ENCODE results near the gene TEAD2. TPM values are rescaled to one million over a fixed set of nuclear protein-coding genes. Genes with fewer than 3 reads are reported as not detected.

Gene TEAD2
- total and polyA plus RNA-seq, 9 of the 15 experiments (the other 6 are each of a cell fraction or from before 2014, with no cell fraction given): 1.6 to 27.0 (median 13.9) TPM

GRCh38 chr19:49409441-49410029, 47.3 kb upstream of the TEAD2 start (continued):
- TF ChIP-seq TFE3 (CRISPR knock-in tag; IDR thresholded peaks at IDR 0.05): no peak
- 0 out of 2 replicates have a peak, but pooled peaks have one; percentile 29 for TF ChIP-seq MEF2D (tag; conservative IDR thresholded peaks at IDR 0.05; ENCODE audit: low read depth)
- TF ChIP-seq ZNF584 (CRISPR knock-in tag; IDR thresholded peaks at IDR 0.05; ENCODE audit: low read depth): 0 out of 2 replicates have a peak, but pooled peaks have one; percentile 14
- 0 out of 2 replicates have a peak, but pooled peaks have one; percentile 29 for TF ChIP-seq ZNF12 (CRISPR knock-in tag; IDR thresholded peaks at IDR 0.05)
- 0 out of 2 replicates have a peak, but pooled peaks have one; percentile 23 for TF ChIP-seq HINFP (tag; conservative IDR thresholded peaks at IDR 0.05; ENCODE audit: low read depth)
- 0 out of 2 replicates have a peak, but pooled peaks have one; percentile 60 for TF ChIP-seq ZNF311 (CRISPR knock-in tag; IDR thresholded peaks at IDR 0.05)
- TF ChIP-seq, protein P1, sequence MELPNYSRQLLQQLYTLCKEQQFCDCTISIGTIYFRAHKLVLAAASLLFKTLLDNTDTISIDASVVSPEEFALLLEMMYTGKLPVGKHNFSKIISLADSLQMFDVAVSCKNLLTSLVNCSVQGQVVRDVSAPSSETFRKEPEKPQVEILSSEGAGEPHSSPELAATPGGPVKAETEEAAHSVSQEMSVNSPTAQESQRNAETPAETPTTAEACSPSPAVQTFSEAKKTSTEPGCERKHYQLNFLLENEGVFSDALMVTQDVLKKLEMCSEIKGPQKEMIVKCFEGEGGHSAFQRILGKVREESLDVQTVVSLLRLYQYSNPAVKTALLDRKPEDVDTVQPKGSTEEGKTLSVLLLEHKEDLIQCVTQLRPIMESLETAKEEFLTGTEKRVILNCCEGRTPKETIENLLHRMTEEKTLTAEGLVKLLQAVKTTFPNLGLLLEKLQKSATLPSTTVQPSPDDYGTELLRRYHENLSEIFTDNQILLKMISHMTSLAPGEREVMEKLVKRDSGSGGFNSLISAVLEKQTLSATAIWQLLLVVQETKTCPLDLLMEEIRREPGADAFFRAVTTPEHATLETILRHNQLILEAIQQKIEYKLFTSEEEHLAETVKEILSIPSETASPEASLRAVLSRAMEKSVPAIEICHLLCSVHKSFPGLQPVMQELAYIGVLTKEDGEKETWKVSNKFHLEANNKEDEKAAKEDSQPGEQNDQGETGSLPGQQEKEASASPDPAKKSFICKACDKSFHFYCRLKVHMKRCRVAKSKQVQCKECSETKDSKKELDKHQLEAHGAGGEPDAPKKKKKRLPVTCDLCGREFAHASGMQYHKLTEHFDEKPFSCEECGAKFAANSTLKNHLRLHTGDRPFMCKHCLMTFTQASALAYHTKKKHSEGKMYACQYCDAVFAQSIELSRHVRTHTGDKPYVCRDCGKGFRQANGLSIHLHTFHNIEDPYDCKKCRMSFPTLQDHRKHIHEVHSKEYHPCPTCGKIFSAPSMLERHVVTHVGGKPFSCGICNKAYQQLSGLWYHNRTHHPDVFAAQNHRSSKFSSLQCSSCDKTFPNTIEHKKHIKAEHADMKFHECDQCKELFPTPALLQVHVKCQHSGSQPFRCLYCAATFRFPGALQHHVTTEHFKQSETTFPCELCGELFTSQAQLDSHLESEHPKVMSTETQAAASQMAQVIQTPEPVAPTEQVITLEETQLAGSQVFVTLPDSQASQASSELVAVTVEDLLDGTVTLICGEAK (IDR thresholded peaks at IDR 0.05): peak; percentile 65
- TF ChIP-seq, protein P1 (CRISPR knock-in tag; IDR thresholded peaks at IDR 0.05): no peak
- 0 out of 2 replicates have a peak, but pooled peaks have one; percentile 12 for TF ChIP-seq CXXC5 (CRISPR knock-in tag; IDR thresholded peaks at IDR 0.05)
- 0 out of 2 replicates have a peak, but pooled peaks have one; percentile 5 for TF ChIP-seq HCFC1 (IDR thresholded peaks at IDR 0.05; ENCODE audit: low read depth, low read length)
- TF ChIP-seq ELF1 (tag; IDR thresholded peaks at IDR 0.05): peak; percentile 82
- peak in 1 of 2 experiments; percentile 42; a peak in 1 of 4 replicates for TF ChIP-seq ETV6 (IDR thresholded peaks at IDR 0.05; ENCODE audit: borderline replicate concordance in 1 of 2, low read depth in 2 of 2, low read length in 1 of 2)
- no peak for TF ChIP-seq ETV6 (CRISPR knock-in tag; IDR thresholded peaks at IDR 0.05; ENCODE audit: borderline replicate concordance)
- TF ChIP-seq ETV1 (tag; conservative IDR thresholded peaks at IDR 0.05; ENCODE audit: low read depth): peak; percentile 26; the same call in 1 of the 2 replicates
- no peak for TF ChIP-seq GATAD2B (IDR thresholded peaks at IDR 0.05; ENCODE audit: borderline replicate concordance)

Measured in K562 (cell line).